GM12801 (cell line): ENCODE data around the gene FAM13A.

Experiments
- TF ChIP-seq, protein P1 (sequence below): IDR thresholded peaks from one replicate; pipeline ENCODE4 v1.5.1; 2011; ENCODE audit warnings: control low read depth; ENCODE audit not compliant: insufficient read length; ENCODE audit errors: extremely low read depth

FAM13A gene

DNA sequence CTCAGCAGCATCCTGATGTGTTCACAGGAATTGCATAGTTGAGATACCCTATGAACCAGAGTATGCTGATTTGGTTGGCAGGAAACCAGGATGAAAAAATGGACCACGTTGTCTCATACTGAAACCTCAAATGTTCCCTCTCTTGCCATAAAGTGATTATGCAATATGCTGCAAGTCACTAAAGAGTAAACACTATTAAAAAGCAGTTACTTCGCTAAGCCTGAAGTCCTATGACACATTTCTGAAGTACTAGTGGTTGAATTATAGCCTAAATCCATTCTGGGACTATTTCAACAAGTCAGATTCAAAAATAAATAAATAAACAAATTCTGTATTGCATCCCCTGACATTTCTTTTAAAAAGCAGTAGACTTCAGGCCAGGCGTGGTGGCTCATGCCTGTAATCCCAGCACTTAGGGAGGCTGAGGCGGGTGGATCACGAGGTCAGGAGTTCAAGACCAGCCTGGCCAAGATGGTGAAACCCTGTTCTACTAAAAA, 253.3 kb downstream of the FAM13A start:
- TF ChIP-seq, protein P1, sequence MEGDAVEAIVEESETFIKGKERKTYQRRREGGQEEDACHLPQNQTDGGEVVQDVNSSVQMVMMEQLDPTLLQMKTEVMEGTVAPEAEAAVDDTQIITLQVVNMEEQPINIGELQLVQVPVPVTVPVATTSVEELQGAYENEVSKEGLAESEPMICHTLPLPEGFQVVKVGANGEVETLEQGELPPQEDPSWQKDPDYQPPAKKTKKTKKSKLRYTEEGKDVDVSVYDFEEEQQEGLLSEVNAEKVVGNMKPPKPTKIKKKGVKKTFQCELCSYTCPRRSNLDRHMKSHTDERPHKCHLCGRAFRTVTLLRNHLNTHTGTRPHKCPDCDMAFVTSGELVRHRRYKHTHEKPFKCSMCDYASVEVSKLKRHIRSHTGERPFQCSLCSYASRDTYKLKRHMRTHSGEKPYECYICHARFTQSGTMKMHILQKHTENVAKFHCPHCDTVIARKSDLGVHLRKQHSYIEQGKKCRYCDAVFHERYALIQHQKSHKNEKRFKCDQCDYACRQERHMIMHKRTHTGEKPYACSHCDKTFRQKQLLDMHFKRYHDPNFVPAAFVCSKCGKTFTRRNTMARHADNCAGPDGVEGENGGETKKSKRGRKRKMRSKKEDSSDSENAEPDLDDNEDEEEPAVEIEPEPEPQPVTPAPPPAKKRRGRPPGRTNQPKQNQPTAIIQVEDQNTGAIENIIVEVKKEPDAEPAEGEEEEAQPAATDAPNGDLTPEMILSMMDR = no peak

DNA sequence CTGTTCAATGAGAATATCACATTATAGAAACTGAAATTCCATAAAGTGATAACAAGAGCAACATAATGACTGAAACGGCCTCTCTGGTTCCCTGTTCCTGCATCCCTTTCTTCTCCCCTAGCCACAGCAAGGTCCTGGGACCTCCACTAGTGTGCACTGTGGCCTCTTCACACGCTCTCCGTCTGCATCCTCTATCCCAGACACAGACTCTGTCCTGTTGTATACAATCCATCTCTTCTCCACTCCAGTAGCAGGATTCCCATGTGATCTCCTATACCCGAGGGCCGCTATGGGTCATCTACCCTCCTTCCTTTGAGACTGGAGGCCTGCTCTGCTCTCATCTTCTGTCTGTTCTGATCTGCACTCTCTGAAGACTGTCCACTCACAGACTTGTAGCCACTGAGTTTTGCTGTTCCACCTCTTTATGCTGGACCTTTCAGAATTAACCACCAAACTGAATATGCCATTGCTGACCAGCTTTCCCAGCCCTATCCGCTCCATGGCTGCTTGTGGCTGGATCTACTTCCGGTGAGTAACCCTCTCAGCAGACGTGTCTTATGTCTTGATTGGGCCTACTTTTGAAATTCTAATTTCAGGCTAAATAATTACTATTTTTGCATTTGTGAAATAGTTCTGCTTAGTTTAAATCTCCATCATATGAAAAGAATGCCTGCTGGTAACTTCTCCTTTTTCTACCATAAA, 254.2 kb downstream of the FAM13A start:
- TF ChIP-seq, protein P1 = no peak

DNA sequence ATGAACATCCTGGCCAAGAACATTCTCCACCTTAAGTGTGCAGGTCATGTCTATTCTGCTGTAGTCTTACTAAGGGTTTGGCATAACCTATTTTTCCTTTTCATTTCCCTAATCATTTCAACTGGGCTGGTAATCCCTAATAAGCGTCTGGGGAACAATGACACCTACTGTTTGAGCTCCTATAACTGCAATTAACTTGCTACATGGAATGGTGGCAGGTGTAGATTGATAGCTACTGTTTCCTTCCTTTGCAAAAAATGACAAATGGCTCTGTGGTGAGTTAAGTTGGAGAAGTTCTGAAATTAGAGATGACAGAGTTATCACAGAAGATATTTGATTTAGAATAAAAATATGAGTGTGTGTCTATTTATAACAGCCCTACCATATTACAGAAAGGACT, 254.8 kb downstream of the FAM13A start:
- TF ChIP-seq, protein P1 = no peak

DNA sequence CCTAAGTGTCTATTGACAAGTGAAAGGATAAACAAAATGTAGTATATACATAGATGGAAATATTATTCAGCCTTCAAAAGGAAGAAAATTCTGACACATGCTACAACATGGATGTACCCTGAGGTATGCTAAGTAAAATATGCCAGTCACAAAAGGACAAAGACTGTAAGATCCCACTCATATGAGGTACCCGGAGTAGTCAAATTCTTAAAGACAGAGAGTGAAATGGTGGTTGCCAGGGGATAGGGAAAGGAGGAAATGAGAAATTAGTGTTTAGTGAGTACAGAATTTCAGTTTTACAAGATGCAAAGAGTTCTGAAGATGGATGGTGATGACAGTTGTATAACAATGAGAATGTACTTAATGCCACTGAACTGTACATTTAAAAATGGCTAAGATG, 257.1 kb downstream of the FAM13A start:
- TF ChIP-seq, protein P1 = no peak

DNA sequence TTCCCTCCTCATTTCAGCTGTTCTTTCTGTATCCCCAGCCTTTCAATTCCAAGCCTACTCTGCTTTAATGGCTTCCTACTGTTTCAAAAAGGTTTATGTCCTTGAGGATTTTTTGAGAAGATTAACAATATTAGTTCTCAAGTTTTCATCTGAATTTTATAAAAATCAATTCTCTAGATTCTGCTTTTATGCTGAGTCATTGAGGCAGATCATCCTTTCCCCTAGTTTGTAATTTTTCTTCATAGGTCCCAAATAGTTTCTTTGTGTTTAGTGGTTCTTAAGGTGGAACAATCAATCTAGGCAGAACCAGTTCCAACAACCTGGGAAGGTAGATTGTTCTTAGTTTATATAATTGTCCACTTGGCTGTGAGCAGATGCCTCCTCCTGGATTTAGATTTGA, 259.3 kb downstream of the FAM13A start:
- TF ChIP-seq, protein P1 = no peak

DNA sequence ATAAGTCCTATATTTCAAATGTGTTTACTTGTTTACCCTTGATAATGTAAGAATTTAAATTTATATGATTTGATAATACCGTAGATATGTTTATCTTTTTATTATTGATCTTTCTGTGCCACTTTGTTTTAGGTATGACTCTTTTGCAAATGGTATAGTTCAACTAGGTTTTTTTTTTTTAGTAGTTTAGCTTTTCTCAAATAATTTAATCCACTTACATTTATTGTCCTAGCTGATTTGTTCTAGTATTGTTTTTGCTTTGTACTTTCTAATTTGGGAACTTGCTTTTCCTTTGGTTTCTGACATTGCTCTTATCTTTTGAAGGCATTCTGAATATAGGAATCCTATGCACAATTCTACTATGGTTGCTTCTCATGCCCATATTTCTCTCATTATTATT, 260.4 kb downstream of the FAM13A start:
- TF ChIP-seq, protein P1 = no peak

DNA sequence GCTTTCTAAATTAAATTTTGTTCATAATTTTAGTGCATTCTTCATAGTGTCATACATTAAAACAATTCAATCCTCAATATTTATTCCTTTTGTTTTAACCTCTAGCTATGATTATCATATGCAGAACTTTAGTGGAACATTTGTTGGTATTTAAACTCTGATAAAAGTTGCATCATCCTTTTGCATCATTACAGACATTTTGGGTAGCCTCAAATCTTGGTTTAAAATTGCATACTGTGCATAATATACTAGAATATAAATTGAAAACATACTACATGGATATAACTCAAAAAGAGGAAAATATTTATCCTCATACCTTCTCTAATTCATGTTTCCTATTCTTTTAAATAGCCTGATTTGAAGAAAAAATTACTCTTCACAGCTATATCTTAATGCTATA, 262.0 kb downstream of the FAM13A start:
- TF ChIP-seq, protein P1 = no peak
